ENCODE measurements around the gene SLC43A1. TPM values are rescaled to one million over a fixed set of nuclear protein-coding genes. Genes with fewer than 3 reads are reported as not detected.

Gene SLC43A1
- total RNA-seq, 4 donors from 2014 or later = 13.1 to 48.4 (median 22.5) TPM

- Histone ChIP-seq H3K4me1 (no peaks in the 10 kb centered on the region), H3K36me3 (no peaks in the 10 kb centered on the region), H3K9me3 (no peaks in the 10 kb centered on the region), H3K27ac (peak overlapping the region; percentile 84), H3K27me3 (no peaks in the 10 kb centered on the region), H3K4me3 (no peak overlapping the region)
- intact Hi-C loops (cut with DNase I; ENCODE audit: low total_unique reads) = no loop called here
- no peak for DNase-seq
- no peak for TF ChIP-seq CTCF (IDR thresholded peaks at IDR 0.05)
- TF ChIP-seq POLR2A (IDR thresholded peaks at IDR 0.05) = no peak
Observed at GRCh38 chr11:57512646-57513451, 2.7 kb downstream of the SLC43A1 start.

GRCh38 chr11:57511741-57512430 lies 3.6 kb downstream of the SLC43A1 start:
- Histone ChIP-seq H3K4me1 (no peaks in the 10 kb centered on the region), H3K27me3 (no peaks in the 10 kb centered on the region), H3K27ac (no peak overlapping the region), H3K9me3 (no peaks in the 10 kb centered on the region), H3K36me3 (no peaks in the 10 kb centered on the region), H3K4me3 (no peak overlapping the region)
- no peak for DNase-seq
- TF ChIP-seq CTCF (IDR thresholded peaks at IDR 0.05) (no peak), POLR2A (IDR thresholded peaks at IDR 0.05) (no peak)
- intact Hi-C loops (cut with DNase I; ENCODE audit: low total_unique reads) = no loop called here

GRCh38 chr11:57508341-57509170 lies 6.9 kb downstream of the SLC43A1 start:
- no peaks in the 10 kb centered on the region for H3K4me1 ChIP-seq
- H3K9me3 ChIP-seq = no peaks in the 10 kb centered on the region
- no peak for DNase-seq
- TF ChIP-seq POLR2A (IDR thresholded peaks at IDR 0.05) (no peak), CTCF (IDR thresholded peaks at IDR 0.05) (no peak)
- no peak overlapping the region for H3K4me3 ChIP-seq
- intact Hi-C loops (cut with DNase I; ENCODE audit: low total_unique reads) = no loop called here
- no peaks in the 10 kb centered on the region for H3K36me3 ChIP-seq
- H3K27me3 ChIP-seq = no peaks in the 10 kb centered on the region
- H3K27ac ChIP-seq = no peak overlapping the region

GRCh38 chr11:57506522-57506921 lies 9.0 kb downstream of the SLC43A1 start:
- no peak for DNase-seq
- H3K9me3 ChIP-seq = no peaks in the 10 kb centered on the region
- H3K4me3 ChIP-seq = no peak overlapping the region
- H3K36me3 ChIP-seq = no peaks in the 10 kb centered on the region
- no peak overlapping the region for H3K27ac ChIP-seq
- TF ChIP-seq CTCF (IDR thresholded peaks at IDR 0.05) (no peak), POLR2A (IDR thresholded peaks at IDR 0.05) (no peak)
- no peaks in the 10 kb centered on the region for H3K27me3 ChIP-seq
- intact Hi-C loops (cut with DNase I; ENCODE audit: low total_unique reads) = no loop called here
- H3K4me1 ChIP-seq = no peaks in the 10 kb centered on the region
